Right ventricle myocardium inferior (tissue), 1 donor: Measurements from ENCODE around the gene PRRG4. TPM values are rescaled to one million over a fixed set of nuclear protein-coding genes. Genes with fewer than 3 reads are reported as not detected.
"Not testable (repeated sequence)": the region's sequence is repeated elsewhere in the genome, so short reads cannot be mapped to it uniquely, and the experiment has no call there.

Source experiments
- ATAC-seq: fragments of 200-7000 bp; cut with Tn5 transposase; one replicate; pipeline ENCODE4 v1.9.1; 2020; ENCODE audit warnings: mild to moderate bottlenecking, moderate library complexity
- DNase-seq: peaks from one replicate; pipeline ENCODE4 v3.0.0; 2021; ENCODE audit errors: missing footprints
- intact Hi-C: fragments of 100-400 bp; cut with DNase I; formaldehyde crosslinking; loops from one replicate; pipeline ENCODE4 v1.11.0; 2022
- total RNA-seq: library from RNA; stranded (reverse); fragmentation: NEBNext Ultra II Directional; extraction: Animal tissue kit (Norgen Biotek cat#: 25700); gene quantifications from one replicate; pipeline ENCODE4 v1.2.1, GENCODE V29; 2021
- donor health status: DM: no; HTN: yes; CAD: no; lungs with severe emphysema.

PRRG4 gene
- total RNA-seq, 1 donor from 2014 or later, result 0.57 TPM

- ATAC-seq (no peak), DNase-seq (no peak)
- intact Hi-C loops, result no loop called here
Observed at GRCh38 chr11:32827276-32827675, 2.5 kb upstream of the PRRG4 start.

GRCh38 chr11:32829157-32829679 is 509 bp upstream of the PRRG4 start:
- ATAC-seq (no peak), DNase-seq (no peak)
- intact Hi-C loops, result no loop called here

- no peak for ATAC-seq
- intact Hi-C loops, result no loop called here
- DNase-seq, result no peak
Observed at GRCh38 chr11:32830413-32830738, 649 bp downstream of the PRRG4 start.

GRCh38 chr11:32830796-32831195 is 1.1 kb downstream of the PRRG4 start:
- no peak for DNase-seq
- no peak for ATAC-seq
- intact Hi-C loops, result no loop called here

GRCh38 chr11:32831221-32831620 is 1.5 kb downstream of the PRRG4 start:
- no peak for ATAC-seq
- intact Hi-C loops, result no loop called here

GRCh38 chr11:32833921-32834320 is 4.2 kb downstream of the PRRG4 start:
- ATAC-seq, result no peak
- no peak for DNase-seq
- intact Hi-C loops, result no loop called here

More at GRCh38 chr11:32831221-32831620, 1.5 kb downstream of the PRRG4 start:
- DNase-seq, result no peak

GRCh38 chr11:32836946-32837345 is 7.2 kb downstream of the PRRG4 start:
- ATAC-seq, result no peak

GRCh38 chr11:32838505-32839274 is 9.0 kb downstream of the PRRG4 start:
- no peak for ATAC-seq
- intact Hi-C loops, result no loop called here

More at GRCh38 chr11:32836946-32837345, 7.2 kb downstream of the PRRG4 start:
- DNase-seq, result no peak
- intact Hi-C loops, result no loop called here

GRCh38 chr11:32839308-32839707 is 9.6 kb downstream of the PRRG4 start:
- intact Hi-C loops, result no loop called here
- no peak for ATAC-seq

More at GRCh38 chr11:32838505-32839274, 9.0 kb downstream of the PRRG4 start:
- DNase-seq, result no peak

GRCh38 chr11:32840587-32840986 is 10.9 kb downstream of the PRRG4 start:
- intact Hi-C loops, result no loop called here
- DNase-seq (no peak), ATAC-seq (no peak)

More at GRCh38 chr11:32839308-32839707, 9.6 kb downstream of the PRRG4 start:
- no peak for DNase-seq

GRCh38 chr11:32843544-32843943 is 13.8 kb downstream of the PRRG4 start:
- intact Hi-C loops, result no loop called here
- ATAC-seq (no peak), DNase-seq (no peak)

GRCh38 chr11:32847511-32847910 is 17.8 kb downstream of the PRRG4 start:
- no peak for DNase-seq
- intact Hi-C loops, result no loop called here
- ATAC-seq, result no peak

- intact Hi-C loops, result no loop called here
- no peak for ATAC-seq
- no peak for DNase-seq
Observed at GRCh38 chr11:32849761-32850160, 20.0 kb downstream of the PRRG4 start.

- intact Hi-C loops, result no loop called here
- no peak for DNase-seq
- ATAC-seq, result no peak
Observed at GRCh38 chr11:32851251-32851650, 21.5 kb downstream of the PRRG4 start.

GRCh38 chr11:32852207-32852606 is 22.5 kb downstream of the PRRG4 start:
- no peak for DNase-seq
- intact Hi-C loops, result no loop called here
- no peak for ATAC-seq

- DNase-seq, result no peak
- intact Hi-C loops, result no loop called here
- no peak for ATAC-seq
Observed at GRCh38 chr11:32855601-32856000, 25.9 kb downstream of the PRRG4 start.

GRCh38 chr11:32858731-32859130 is 29.0 kb downstream of the PRRG4 start:
- intact Hi-C loops, result no loop called here
- DNase-seq (no peak), ATAC-seq (no peak)

- DNase-seq, result no peak
- intact Hi-C loops, result no loop called here
- no peak for ATAC-seq
Observed at GRCh38 chr11:32861850-32862577, 32.3 kb downstream of the PRRG4 start.

- DNase-seq (no peak), ATAC-seq (no peak)
- intact Hi-C loops, result no loop called here
Observed at GRCh38 chr11:32864555-32864954, 34.8 kb downstream of the PRRG4 start.

GRCh38 chr11:32868752-32869151 is 39.0 kb downstream of the PRRG4 start:
- ATAC-seq, intact Hi-C loops, DNase-seq: not testable (repeated sequence)
